Activated T-cell treated with anti-CD3 and anti-CD28 coated beads for 1 hour (primary cell): ENCODE data around the gene MIPOL1.

ENCODE experiments used
- DNase-seq: peaks from one replicate; pipeline ENCODE4 v3.0.0-alpha.2; 2020; ENCODE audit warnings: low read depth

The MIPOL1 gene

DNA sequence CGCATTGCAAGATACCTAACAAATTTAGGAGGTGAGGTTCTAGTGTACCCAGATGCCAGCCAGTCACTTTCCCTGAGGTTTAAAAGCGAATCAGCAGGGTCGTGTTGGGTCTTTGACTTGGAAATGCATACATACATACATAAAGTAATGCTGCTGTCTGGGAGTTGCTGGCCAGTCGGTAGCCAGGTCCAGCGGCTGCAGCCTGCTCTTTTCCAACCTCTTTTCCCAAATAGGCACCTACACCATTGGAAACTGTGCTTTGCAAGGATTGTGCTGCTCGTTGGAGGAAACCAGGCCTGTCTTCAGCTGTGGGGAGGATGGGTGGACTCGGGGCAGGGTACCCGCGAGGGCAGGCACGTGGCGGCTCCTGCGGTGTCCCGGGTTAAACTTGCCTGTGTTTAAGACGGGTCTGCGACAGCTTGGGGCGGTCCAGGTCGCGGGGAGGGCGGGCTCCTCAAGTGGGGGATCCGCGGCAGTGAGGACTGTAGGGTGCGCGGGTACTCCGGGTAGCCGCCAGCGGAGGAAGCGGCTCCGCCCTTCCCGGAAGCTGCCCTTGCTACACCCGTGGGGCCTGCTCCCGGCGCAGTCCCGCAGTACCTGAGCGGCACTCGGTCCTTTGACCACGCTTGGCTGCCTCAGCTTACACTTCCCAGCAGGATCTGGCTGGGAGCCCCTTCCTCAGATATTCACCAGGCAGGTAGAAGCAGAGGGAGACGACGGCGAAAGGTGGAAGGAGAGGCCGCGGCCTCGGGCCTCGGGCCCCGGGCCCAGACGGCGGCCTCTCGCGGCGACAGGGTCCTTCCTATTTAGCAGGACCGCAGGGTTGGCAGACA lies 400.4 kb downstream of the MIPOL1 start:
- DNase-seq = no peak

GRCh38 chr14:37598747-37599506 lies 401.2 kb downstream of the MIPOL1 start:
- no peak for DNase-seq

DNA sequence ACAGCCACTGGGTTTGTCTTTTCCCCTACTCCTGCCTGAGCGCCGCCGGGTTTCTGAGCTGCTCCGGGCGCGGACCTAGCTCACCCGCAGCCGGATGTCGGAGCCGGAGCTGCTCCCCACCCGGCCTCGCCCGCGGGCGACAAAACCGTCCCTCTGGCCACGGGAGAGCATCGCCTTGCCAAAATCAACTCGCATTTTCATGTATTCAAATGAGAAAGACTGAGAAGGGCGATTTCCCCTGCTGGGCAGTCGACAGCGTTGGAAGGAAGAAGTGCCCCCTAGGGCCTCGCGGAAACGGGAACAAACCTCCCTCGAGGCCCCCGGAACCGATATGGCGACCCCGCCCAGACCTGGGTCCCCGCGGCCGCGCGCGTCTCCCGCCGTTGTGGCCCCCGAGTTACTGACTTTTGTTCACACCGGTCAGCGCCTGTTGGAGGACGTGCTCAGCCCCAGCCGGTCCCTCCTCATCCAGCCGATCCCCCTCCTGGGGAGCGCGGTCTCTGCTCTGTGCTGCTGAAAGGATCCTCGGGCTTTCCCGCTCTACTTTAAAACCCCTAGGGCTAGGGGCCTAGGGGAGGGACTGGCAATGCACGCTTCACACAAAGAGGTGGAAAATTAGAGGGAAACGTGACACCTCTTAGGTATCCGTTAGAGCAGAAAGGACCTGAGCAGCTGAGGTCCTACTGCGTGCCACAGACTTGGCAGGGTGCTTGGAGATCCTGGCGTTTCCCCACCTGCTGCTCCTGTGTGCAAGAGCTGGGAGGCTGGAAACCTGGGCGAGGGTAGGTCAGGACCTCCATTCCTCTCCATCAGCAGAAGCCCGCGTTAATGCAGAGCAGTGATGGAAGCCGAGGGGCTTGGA lies 402.0 kb downstream of the MIPOL1 start:
- DNase-seq = no peak

DNA sequence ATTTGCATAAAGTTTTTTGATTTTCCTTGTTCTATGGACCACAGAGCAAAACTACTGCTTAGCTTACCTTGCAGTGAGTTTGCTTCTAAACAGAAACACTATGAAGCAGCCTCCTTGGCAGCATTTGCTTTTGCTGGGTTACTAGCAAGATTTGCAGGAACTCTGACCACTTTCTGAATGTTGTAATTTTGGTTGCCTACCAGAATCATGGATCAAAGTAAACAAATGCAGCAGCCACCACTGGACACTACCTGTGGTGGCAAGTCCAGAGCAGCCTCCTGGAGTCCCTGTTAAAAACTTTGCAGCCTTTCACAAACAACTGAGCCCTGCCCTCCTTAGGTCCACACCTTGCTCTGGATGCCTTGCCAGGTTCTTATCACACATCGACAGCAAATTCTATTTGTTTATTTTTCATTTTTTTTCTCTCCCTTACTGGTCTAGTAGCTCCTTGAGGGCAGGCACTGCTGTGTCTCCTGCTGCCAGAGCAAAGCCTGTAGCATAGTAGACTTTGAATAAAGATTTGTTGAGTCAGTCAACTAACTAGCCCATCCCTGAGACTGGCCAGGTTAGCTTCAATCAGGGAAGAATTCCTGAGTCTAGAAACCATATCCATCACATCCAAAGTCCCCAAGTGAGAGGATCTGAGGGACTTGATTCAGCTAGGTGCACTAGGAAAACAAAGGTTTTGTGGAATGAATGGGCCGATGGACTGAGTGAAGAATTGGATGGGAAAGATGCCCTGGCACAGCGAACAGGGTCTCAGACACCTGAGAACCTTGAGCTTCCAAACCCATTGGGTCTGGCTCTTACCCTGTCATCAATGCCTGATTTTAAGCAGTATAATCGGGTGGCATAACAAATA lies 403.4 kb downstream of the MIPOL1 start:
- DNase-seq = no peak

DNA sequence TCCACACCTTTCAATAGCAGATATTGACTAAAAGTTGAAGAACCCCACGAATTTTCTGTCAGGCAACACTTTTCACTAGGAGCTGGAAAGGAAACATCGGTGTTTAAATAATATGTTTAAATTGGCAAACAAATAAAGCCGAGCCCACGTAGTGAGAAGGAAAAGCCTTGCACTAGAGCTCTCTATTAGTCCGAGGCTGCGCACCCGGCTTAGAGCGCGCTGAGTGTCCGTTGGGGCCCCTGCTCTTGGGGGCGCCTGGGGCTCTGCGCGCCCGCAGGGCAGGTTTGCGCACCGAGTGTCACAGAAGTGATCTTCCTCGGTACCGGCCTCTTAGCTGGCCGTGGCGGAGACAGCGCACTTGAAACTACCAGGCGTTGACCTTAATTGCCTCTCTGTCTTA lies 404.1 kb downstream of the MIPOL1 start:
- no peak for DNase-seq
